Measurements from ENCODE around the gene LTBP1.

LTBP1 gene

GRCh38 chr2:33320573-33320972 is 373.8 kb downstream of the LTBP1 start:
- DNase-seq: no peak

- DNase-seq: peak; percentile 78
These were observed 374.6 kb downstream of the LTBP1 start for GRCh38 chr2:33321236-33321771.

GRCh38 chr2:33321876-33322483 is 375.2 kb downstream of the LTBP1 start:
- peak; percentile 54 for DNase-seq

GRCh38 chr2:33322612-33323011 is 375.9 kb downstream of the LTBP1 start:
- DNase-seq: no peak

GRCh38 chr2:33323957-33324356 is 377.2 kb downstream of the LTBP1 start:
- no peak for DNase-seq

- DNase-seq: no peak
These were observed 379.3 kb downstream of the LTBP1 start for GRCh38 chr2:33326100-33326499.

- DNase-seq: no peak
These were observed 386.7 kb downstream of the LTBP1 start for GRCh38 chr2:33333433-33333832.

- DNase-seq: no peak
These were observed 387.3 kb downstream of the LTBP1 start for GRCh38 chr2:33334083-33334482.

GRCh38 chr2:33335516-33335915 is 388.8 kb downstream of the LTBP1 start:
- no peak for DNase-seq

GRCh38 chr2:33336036-33336625 is 389.4 kb downstream of the LTBP1 start:
- DNase-seq: no peak

GRCh38 chr2:33337385-33337960 is 390.7 kb downstream of the LTBP1 start:
- DNase-seq: no peak

GRCh38 chr2:33337981-33338380 is 391.2 kb downstream of the LTBP1 start:
- DNase-seq: no peak

- DNase-seq: no peak
These were observed 392.5 kb downstream of the LTBP1 start for GRCh38 chr2:33339269-33339668.

GRCh38 chr2:33340280-33340679 is 393.5 kb downstream of the LTBP1 start:
- DNase-seq: no peak

- DNase-seq: no peak
These were observed 395.4 kb downstream of the LTBP1 start for GRCh38 chr2:33342171-33342570.

- no peak for DNase-seq
These were observed 396.0 kb downstream of the LTBP1 start for GRCh38 chr2:33342705-33343104.

GRCh38 chr2:33343387-33343895 is 396.7 kb downstream of the LTBP1 start:
- no peak for DNase-seq

- DNase-seq: no peak
These were observed 397.5 kb downstream of the LTBP1 start for GRCh38 chr2:33344230-33344629.

- DNase-seq: no peak
These were observed 401.1 kb downstream of the LTBP1 start for GRCh38 chr2:33347856-33348255.

GRCh38 chr2:33350632-33351031 is 403.9 kb downstream of the LTBP1 start:
- DNase-seq: no peak

GRCh38 chr2:33351781-33352180 is 405.0 kb downstream of the LTBP1 start:
- no peak for DNase-seq

- peak; percentile 90 for DNase-seq
These were observed 408.2 kb downstream of the LTBP1 start for GRCh38 chr2:33354981-33355380.

GRCh38 chr2:33358878-33359277 is 412.1 kb downstream of the LTBP1 start:
- no peak for DNase-seq
